IgD-negative memory B cell (primary cell): Measurements from ENCODE around the gene CUTA. TPM values are rescaled to one million over a fixed set of nuclear protein-coding genes. Genes with fewer than 3 reads are reported as not detected.

Source experiments
- H3K27ac Mint-ChIP-seq, 3 donors: one replicate each; pipeline ENCODE4 v1.8.0; 2020 to 2022; ENCODE audit warnings: mild to moderate bottlenecking in 3 of 3, mixed read lengths in 3 of 3, moderate library complexity in 1 of 3
- H3K27me3 Mint-ChIP-seq: one replicate; pipeline ENCODE4 v1.8.0; 2021; ENCODE audit warnings: mixed read lengths
- H3K36me3 Mint-ChIP-seq: one replicate; pipeline ENCODE4 v1.8.0; 2020; ENCODE audit warnings: mild to moderate bottlenecking, mixed read lengths
- H3K4me1 Mint-ChIP-seq, 3 donors: one replicate each; pipeline ENCODE4 v1.8.0; 2020 to 2022; ENCODE audit warnings: mixed read lengths in 3 of 3, mild to moderate bottlenecking in 1 of 3
- H3K4me3 Mint-ChIP-seq, 4 donors: one replicate each; pipeline ENCODE4 v1.8.0; 2020 to 2022; ENCODE audit warnings: mild to moderate bottlenecking in 4 of 4, mixed read lengths in 4 of 4, moderate library complexity in 3 of 4
- H3K9me3 Mint-ChIP-seq, 3 donors: one replicate each; pipeline ENCODE4 v1.8.0; 2020 to 2021; ENCODE audit warnings: mixed read lengths in 3 of 3, mild to moderate bottlenecking in 1 of 3
- polyA plus RNA-seq: library from polyadenylated mRNA; unstranded; fragments of 300-500 nt; fragmentation: Illumina TruSeq; gene quantifications from one replicate; pipeline ENCODE4 v1.2.3, GENCODE V29; 2021

CUTA gene
- polyA plus RNA-seq, 1 donor from 2014 or later = 449 TPM

DNA sequence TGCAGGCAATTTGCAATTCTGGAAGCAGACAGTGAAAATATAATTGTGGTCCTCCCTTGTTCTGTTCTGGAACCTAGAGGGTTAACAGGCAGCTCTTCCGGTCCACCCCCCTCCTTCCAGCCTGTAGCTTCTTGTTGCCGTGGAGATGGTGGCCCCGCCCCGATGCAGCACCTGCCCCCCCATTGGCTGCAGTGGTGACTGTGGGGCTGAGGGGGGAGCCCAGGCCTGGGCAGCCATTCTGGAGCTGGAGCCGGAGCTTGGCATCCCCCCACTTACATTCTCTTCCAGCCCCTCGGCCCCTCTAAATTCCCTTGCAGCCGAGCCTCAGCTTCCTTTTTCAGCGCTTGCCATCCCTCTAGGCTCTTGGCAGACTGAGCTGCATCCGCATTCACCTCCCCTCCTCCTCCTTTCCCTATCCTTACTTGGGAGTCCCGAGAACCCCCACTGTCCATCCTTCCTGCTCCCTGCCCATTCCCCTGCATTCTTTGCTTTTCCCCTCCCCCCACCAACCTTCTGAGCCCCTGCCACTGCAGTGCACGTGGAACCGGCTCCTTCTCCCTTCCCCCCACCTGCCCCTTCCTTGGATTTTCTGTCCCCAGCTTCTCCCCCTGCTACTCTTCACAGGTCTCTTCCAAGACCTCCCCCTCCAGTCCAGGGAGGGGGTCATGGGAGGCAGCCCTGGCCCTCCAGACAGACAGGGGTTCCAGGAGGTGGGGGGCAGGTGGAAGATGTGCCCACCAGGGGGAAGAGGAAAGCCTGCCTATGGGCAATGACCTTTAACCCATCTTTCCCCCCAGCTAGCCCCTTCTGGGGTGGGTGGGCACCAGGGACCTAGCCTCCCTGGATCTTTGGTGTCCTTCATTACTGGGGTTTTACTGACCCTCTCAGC is 13.3 kb upstream of the CUTA start:
- Mint-ChIP-seq H3K4me1 (peaks cover 32 to 56% (median 54%) of the 10 kb centered on the region in 3 donors), H3K27ac (peak overlapping the region; percentile 78 to 94 (median 78))

DNA sequence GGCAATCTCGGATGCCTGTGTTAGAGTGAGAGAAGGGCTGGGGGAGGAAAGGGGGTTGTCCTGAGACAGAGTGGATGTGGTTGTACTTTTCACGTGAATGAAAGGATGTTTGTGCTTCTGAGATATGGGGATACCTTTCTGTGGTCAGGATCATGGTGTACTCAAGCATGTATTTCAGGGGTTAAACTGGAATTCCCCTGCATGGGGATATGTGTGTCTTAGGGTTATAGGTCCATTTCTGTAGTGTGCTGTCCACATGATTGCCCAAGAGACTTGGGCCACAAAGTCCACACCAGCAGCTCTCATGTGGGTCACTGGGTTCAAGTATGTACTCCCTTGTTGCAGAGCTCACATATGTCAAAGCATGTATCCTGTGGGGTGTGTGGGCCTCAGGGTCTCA is 12.4 kb upstream of the CUTA start:
- Mint-ChIP-seq H3K36me3 (no peaks in the 10 kb centered on the region), H3K27me3 (no peaks in the 10 kb centered on the region), H3K4me1 (peaks cover 32 to 57% (median 56%) of the 10 kb centered on the region in 3 donors), H3K4me3 (peak overlapping the region in 3 of 4 donors; percentile 75 to 94 (median 93)), H3K9me3 (no peaks in the 10 kb centered on the region), H3K27ac (peak overlapping the region; percentile 78 to 94 (median 78))

More for the DNA sequence above, 13.3 kb upstream of the CUTA start:
- H3K9me3 Mint-ChIP-seq = no peaks in the 10 kb centered on the region
- H3K36me3 Mint-ChIP-seq = peaks cover 4% of the 10 kb centered on the region
- H3K4me3 Mint-ChIP-seq = peak overlapping the region; percentile 75 to 95 (median 94)
- no peaks in the 10 kb centered on the region for H3K27me3 Mint-ChIP-seq

DNA sequence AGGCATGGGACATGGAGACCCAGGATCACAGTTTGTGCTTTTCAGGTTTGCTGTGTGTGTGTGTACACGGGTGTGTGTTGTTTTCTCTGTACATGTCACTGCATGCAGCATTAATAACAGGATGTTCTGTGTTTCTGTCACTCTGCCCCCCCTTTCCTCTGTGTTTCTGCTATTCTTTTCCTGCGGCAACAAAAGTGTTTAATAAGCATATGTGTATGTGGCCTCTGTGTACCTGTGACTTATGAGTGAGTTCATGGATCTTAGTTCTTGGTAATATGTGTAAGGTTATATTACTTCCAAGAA is 11.8 kb upstream of the CUTA start:
- peak overlapping the region; percentile 78 to 98 (median 94) for H3K27ac Mint-ChIP-seq
- H3K27me3 Mint-ChIP-seq = no peaks in the 10 kb centered on the region
- peak overlapping the region; percentile 22 to 94 (median 86) for H3K4me3 Mint-ChIP-seq
- H3K4me1 Mint-ChIP-seq = peaks cover 32 to 62% (median 60%) of the 10 kb centered on the region in 3 donors
- no peaks in the 10 kb centered on the region for H3K9me3 Mint-ChIP-seq
- H3K36me3 Mint-ChIP-seq = no peaks in the 10 kb centered on the region

DNA sequence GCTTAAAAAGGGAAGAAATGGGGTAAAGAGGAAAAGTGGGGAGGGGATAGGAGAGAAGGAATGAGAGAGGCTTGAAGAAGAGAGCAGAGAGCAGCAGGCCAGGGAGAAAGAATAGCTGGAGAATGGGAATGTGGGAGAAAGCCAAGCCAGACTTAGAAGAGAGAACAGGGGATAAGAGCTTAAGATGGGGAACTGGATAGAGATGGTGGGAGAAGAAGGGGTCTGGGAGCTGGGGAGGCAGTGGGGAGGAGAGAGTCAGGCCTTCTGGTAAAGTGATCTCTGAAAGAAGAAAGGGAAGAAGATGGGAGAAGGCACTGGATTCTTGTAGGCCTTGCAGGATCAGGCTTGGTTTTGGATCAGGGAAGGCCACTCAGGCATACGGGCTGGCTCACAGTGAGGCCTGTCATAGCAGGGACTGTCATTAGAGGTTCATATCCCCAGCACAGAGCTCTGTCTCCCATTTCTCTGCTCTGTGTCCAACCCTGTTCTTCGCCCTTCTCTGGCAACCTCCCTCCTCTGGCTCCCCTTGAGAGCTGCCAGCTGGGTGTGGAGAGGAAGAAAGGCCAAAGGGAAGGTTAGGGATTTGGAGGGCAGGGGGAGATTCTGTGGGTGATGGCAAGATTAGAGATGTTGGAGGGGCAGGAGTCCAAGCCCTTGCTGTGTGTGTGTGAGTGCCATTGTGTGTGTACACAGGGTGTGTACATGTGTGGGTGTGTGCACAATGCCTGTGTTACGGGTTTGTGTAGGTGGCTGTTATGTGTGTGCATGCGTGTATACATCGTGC is 11.3 kb upstream of the CUTA start:
- H3K36me3 Mint-ChIP-seq = no peaks in the 10 kb centered on the region
- no peaks in the 10 kb centered on the region for H3K9me3 Mint-ChIP-seq

DNA sequence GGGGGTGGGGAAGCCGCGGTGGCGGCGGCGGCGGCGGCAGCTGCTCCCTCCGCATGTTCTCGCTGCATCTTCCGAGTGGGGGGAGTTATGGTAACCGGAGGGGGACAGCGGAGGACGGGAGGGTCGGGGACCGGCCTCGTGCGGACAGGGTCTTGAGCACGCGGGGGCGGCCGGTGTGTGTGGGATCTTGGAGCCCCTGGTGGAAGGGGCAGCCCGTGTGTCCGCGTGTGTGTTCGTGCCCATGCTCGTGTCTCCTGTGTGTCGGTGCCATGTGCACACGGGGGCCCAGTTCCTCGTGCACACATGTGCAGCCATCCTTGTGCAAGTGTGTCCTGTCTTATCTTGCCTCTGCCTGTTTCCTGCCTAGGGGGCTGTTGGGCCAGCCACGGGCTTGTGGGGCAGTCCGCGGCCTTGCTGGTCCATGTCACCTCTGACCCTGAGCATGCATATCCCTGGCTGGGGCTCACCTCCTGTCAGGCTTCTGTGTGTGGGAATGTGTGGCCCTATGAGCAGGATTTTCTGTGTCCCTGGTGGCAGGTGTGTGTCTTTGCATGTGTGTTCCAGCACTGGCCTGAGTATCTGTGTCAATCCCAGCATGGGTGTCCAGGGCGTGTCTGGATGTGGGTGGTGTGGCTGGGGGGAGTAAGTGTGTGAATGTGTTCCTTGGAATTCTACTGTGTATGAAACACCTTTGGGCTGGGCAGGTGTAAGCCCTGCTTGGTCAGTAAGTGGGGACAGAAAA is 10.5 kb upstream of the CUTA start:
- Mint-ChIP-seq H3K27ac (peak overlapping the region; percentile 92 to 98 (median 94)), H3K9me3 (no peaks in the 10 kb centered on the region), H3K4me1 (peaks cover 39 to 65% (median 63%) of the 10 kb centered on the region in 3 donors), H3K36me3 (no peaks in the 10 kb centered on the region), H3K27me3 (no peaks in the 10 kb centered on the region), H3K4me3 (peak overlapping the region; percentile 83 to 94 (median 88))

More for the DNA sequence above, 11.3 kb upstream of the CUTA start:
- Mint-ChIP-seq H3K27me3 (no peaks in the 10 kb centered on the region), H3K27ac (peak overlapping the region; percentile 92 to 98 (median 94)), H3K4me1 (peaks cover 37 to 67% (median 62%) of the 10 kb centered on the region in 3 donors), H3K4me3 (peak overlapping the region; percentile 83 to 94 (median 88))

DNA sequence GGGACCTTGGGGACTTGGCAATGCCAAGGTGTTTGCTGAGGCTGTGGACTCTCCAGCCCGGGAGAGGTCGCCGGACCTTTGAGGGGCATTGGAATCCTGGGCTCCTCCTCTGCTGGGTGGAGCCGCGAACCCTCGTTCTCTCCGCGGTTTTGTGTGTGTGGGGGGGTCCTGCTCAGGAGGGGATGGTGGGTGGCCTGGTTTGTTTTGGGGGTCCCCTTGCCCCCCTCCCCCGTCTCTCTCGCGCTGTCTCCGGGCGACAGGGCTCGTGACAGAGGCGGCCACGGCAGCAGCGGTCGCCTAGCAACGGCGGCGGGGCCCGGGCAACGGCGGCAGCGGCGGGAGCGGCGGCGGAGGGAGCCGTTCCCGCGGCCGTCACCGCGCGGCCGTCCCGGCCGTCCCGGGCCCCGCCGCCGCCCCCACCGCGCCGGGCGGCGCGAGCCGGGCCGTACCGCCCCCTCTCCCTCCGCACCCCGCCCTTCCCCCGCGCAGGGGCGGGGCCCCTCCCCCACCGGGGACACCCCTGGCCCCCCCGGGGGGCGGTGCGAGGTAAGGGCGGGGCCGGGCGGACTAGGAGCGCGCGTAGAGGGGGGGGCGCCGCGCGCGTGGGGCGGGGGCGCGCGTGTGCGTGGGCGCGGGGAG is 9.8 kb upstream of the CUTA start:
- Mint-ChIP-seq H3K9me3 (no peaks in the 10 kb centered on the region), H3K27ac (peak overlapping the region; percentile 96 to 98 (median 97)), H3K4me3 (peak overlapping the region; percentile 87 to 97 (median 95)), H3K27me3 (no peaks in the 10 kb centered on the region), H3K36me3 (no peaks in the 10 kb centered on the region), H3K4me1 (peaks cover 35 to 59% (median 59%) of the 10 kb centered on the region in 3 donors)

DNA sequence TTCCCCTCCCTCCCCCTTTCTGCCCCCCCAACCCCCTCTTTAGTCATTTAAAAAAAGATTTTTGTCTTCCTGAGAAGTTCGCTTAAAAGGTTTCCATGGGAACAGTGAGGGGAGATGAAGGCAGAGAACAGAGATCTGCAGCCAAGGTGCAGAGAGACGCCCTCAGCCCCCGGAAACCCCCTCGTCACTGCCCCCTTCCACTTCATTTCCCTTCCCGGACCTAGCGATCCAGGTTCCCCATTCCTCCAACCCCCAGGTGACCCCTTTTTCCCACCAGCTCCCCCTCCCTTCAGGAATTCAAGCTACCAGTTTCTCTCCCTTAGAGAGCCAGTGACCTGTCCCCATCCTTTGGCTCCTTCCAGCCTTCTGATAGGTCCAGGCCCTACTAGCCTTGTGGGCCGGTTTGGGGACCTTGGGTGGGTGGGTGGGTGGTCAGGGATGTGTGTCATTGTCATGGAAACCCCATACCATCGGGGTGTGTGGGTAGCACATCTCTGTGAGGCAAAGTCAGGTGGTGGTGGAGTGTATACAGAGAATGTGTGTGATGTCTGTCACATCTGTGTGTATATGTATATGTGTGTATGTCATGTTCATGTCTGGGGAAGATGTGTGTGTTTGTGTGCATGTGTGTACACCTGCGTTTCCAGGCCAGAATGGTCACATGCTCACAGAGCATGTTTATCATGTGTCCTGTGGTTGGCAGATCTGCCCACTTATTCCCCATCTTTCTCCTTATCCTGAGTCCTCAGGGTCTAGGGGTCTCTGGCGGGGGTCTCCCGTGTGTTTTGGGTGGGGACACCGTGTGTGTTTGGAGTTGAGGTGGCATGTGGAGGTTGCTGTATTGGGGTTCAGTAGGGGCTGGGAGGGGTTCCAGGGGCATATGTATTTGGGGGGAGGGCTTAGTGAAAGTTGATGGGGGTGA is 8.9 kb upstream of the CUTA start:
- Mint-ChIP-seq H3K4me3 (peak overlapping the region; percentile 85 to 97 (median 91)), H3K4me1 (peaks cover 33 to 52% (median 52%) of the 10 kb centered on the region in 3 donors), H3K27ac (peak overlapping the region; percentile 96 to 98 (median 97)), H3K27me3 (no peaks in the 10 kb centered on the region), H3K36me3 (no peaks in the 10 kb centered on the region), H3K9me3 (no peaks in the 10 kb centered on the region)

DNA sequence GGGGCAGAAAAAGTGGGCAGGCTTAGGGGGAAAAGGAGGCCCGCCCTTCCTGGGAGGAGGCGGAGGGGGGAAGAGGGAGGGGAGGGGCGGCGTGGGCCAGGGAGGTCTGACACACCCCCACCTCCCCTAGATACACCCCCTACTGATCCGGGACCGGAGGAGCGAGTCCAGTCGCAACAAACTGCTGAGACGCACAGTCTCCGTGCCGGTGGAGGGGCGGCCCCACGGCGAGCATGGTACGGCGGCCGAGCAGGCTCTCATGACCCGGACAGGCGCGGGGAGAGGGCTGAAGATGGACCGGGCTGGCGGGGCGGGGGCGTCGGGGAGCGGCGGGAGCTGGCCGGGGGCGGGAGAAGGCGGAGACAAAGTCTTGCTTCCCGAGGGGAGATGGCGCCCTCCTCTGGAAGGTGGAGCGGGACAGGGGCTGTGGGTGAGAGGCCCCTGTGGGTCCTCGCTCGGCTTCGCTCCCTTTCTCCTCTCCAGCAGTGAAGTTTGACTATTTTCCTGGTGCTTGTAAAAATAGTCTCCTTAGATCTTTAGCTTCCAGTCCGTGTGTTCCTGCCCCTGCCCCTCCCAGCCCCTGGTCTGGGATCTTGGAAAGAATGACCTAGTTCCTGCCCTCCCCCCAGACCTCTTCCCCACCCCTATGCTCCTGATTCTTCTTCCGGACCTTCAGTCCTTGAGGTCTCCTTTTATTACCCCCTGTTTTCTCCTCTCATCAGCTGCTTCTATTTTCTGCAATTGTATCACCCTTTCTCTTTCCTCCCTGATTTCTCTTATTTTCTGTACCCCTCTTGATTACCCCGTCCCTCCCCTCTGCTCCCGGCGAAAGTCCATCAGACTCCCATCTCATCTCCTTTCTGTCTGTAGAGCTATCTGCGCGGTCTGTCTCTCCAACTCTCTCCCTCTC is 8.0 kb upstream of the CUTA start:
- H3K27me3 Mint-ChIP-seq = no peaks in the 10 kb centered on the region
- H3K4me3 Mint-ChIP-seq = peak overlapping the region; percentile 85 to 97 (median 91)
- peak overlapping the region; percentile 95 to 98 (median 97) for H3K27ac Mint-ChIP-seq
- H3K9me3 Mint-ChIP-seq = no peaks in the 10 kb centered on the region
- H3K36me3 Mint-ChIP-seq = no peaks in the 10 kb centered on the region
- peaks cover 31 to 48% (median 48%) of the 10 kb centered on the region in 3 donors for H3K4me1 Mint-ChIP-seq

DNA sequence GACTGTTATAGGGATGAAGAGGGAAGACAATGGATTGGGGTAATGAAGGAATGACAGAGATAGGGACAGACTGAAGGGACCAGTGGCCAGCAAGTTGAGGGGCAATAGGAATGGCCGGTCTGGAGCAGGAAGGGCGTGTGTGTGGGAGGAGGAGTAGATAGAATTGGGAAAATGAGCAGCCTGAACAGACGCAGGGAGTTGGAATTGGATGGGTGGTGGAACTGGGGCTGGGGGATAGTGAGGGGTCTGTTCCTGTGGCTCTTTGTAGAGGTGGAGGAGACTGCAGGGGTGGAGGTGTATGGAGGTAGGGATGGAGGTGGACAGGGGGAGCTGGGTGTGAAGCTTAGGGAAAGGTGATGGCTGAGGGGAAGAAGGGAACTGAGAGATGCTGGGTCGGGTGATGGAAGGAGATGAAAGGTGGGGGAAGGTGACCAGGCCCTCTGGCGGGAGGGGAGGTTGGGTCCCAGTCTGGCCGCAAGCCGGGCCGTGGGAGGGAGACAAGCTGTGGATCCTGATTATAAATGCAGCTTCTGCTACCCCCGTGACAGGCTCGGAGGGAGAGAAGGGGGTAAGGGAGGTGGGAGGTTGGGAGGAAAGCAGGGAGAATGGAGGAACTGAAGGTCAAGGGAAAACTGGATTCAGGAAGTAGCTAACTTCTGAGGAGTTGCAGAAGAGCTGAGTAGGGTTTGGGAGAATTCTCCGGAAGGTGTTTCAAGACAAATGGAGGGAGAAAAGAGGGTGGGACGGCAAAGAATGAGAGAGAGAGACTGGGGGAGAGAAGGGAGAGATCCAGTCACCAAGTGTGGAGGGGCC is 7.2 kb upstream of the CUTA start:
- H3K4me3 Mint-ChIP-seq = peak overlapping the region; percentile 85 to 97 (median 91)
- H3K27ac Mint-ChIP-seq = peak overlapping the region; percentile 95 to 98 (median 97)
- H3K27me3 Mint-ChIP-seq = no peaks in the 10 kb centered on the region
- H3K9me3 Mint-ChIP-seq = no peaks in the 10 kb centered on the region
- H3K4me1 Mint-ChIP-seq = peaks cover 23 to 40% (median 39%) of the 10 kb centered on the region in 3 donors
- no peaks in the 10 kb centered on the region for H3K36me3 Mint-ChIP-seq

DNA sequence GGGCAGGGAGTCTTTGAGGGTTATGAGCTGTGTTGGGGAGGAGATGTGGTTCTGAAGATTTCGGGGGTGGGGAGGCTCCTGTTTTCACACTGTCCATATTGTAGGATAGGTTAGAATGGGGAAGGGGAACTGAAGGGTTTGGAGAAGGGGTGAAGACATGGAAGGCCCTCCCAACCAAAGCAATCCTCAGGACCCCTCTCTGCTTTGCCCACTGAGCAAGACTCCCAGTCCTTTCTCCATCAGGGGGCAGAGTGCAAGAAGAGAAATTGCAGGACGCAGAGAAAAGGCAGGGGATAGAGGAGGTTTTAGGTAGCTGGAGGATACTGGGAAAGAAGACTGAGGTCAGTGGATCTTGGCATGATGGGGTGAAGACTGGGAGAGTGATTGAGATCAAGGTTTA is 5.9 kb upstream of the CUTA start:
- Mint-ChIP-seq H3K36me3 (no peaks in the 10 kb centered on the region), H3K4me1 (peaks cover 16 to 34% (median 32%) of the 10 kb centered on the region in 3 donors), H3K9me3 (no peaks in the 10 kb centered on the region), H3K27me3 (no peaks in the 10 kb centered on the region), H3K4me3 (peak overlapping the region; percentile 51 to 96 (median 74)), H3K27ac (peak overlapping the region in 1 of 3 donors; percentile 97)

DNA sequence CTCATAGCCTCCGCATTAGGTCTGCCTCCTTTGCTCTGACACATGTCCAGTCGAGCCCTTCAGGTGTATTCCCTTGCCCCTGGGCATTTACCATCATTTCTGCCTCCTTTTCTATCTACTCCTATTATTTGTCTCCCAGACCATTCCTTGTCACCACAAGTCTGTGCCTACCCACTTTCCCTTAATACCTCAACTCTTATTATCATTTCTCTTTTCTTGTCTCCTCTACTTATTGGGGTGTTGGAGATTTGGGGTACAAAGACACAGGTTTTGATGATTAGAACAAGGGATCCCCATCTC is 3.4 kb upstream of the CUTA start:
- Mint-ChIP-seq H3K27ac (peak overlapping the region in 2 of 3 donors; percentile 42 to 75), H3K27me3 (peaks cover 2% of the 10 kb centered on the region), H3K4me1 (peaks cover 21 to 35% (median 35%) of the 10 kb centered on the region in 3 donors), H3K36me3 (peaks cover 2% of the 10 kb centered on the region), H3K4me3 (peak overlapping the region in 2 of 4 donors; percentile 38 to 49), H3K9me3 (no peaks in the 10 kb centered on the region)
